ENCODE measurements around the gene PAPLN.

Gene PAPLN

GRCh38 chr14:73235531-73236155, 1.7 kb upstream of the PAPLN start:
- no peak overlapping the region for H3K4me3 ChIP-seq (ENCODE audit: low read depth, low read length)
- TF ChIP-seq CTCF (IDR thresholded peaks at IDR 0.05; ENCODE audit: insufficient read depth, low read depth, low read length, missing control alignments) = no peak
- no peak for DNase-seq (ENCODE audit: low read depth)

GRCh38 chr14:73236157-73236556, 1.1 kb upstream of the PAPLN start:
- H3K4me3 ChIP-seq (ENCODE audit: low read depth, low read length) = no peak overlapping the region

GRCh38 chr14:73236752-73237218, 521 bp upstream of the PAPLN start:
- no peak overlapping the region for H3K4me3 ChIP-seq (ENCODE audit: low read depth, low read length)
- no peak for DNase-seq (ENCODE audit: low read depth)
- no peak for TF ChIP-seq CTCF (IDR thresholded peaks at IDR 0.05; ENCODE audit: insufficient read depth, low read depth, low read length, missing control alignments)

More at GRCh38 chr14:73236157-73236556, 1.1 kb upstream of the PAPLN start:
- DNase-seq (ENCODE audit: low read depth) = no peak
- TF ChIP-seq CTCF (IDR thresholded peaks at IDR 0.05; ENCODE audit: insufficient read depth, low read depth, low read length, missing control alignments) = no peak

- peak overlapping the region; percentile 3; the same call in 1 of the 2 replicates for H3K4me3 ChIP-seq (ENCODE audit: low read depth, low read length)
- no peak for TF ChIP-seq CTCF (IDR thresholded peaks at IDR 0.05; ENCODE audit: insufficient read depth, low read depth, low read length, missing control alignments)
- DNase-seq (ENCODE audit: low read depth) = no peak
These were observed 599 bp downstream of the PAPLN start for GRCh38 chr14:73237786-73238423.

- no peak overlapping the region; the same call in 1 of the 2 replicates for H3K4me3 ChIP-seq (ENCODE audit: low read depth, low read length)
- no peak for DNase-seq (ENCODE audit: low read depth)
- TF ChIP-seq CTCF (IDR thresholded peaks at IDR 0.05; ENCODE audit: insufficient read depth, low read depth, low read length, missing control alignments) = no peak
These were observed 1.1 kb downstream of the PAPLN start for GRCh38 chr14:73238424-73238852.

- no peak for TF ChIP-seq CTCF (IDR thresholded peaks at IDR 0.05; ENCODE audit: insufficient read depth, low read depth, low read length, missing control alignments)
- DNase-seq (ENCODE audit: low read depth) = no peak
- H3K4me3 ChIP-seq (ENCODE audit: low read depth, low read length) = no peak overlapping the region
These were observed 1.6 kb downstream of the PAPLN start for GRCh38 chr14:73238941-73239340.
